Vagina (tissue), 2 donors: ENCODE measurements around the gene NCK1. TPM values are rescaled to one million over a fixed set of nuclear protein-coding genes. Genes with fewer than 3 reads are reported as not detected.

Source experiments
- DNase-seq, 2 donors: peaks; one replicate each; pipeline ENCODE4 v3.0.0-alpha.2; 2017; ENCODE audit errors: extremely low spot score in 2 of 2
- H3K27ac ChIP-seq: fragments of 200-600 bp; sonication (generic); one replicate; pipeline ENCODE4 v1.5.1; 2019
- H3K27me3 ChIP-seq: fragments of 200-600 bp; sonication (generic); one replicate; pipeline ENCODE4 v1.5.1; 2019
- H3K36me3 ChIP-seq, 2 donors: fragments of 200-600 bp; sonication (generic); one replicate each; pipeline ENCODE4 v1.5.1; 2017 to 2019
- H3K4me1 ChIP-seq: fragments of 200-600 bp; sonication (generic); one replicate; pipeline ENCODE4 v1.5.1; 2019
- H3K4me3 ChIP-seq, 2 donors: fragments of 200-600 bp; sonication (generic); 1 replicate in 1 of 2; 2 replicates in 1 of 2; pipeline ENCODE4 v1.5.1; 2016 to 2019
- H3K9me3 ChIP-seq: fragments of 200-600 bp; sonication (generic); one replicate; pipeline ENCODE4 v1.5.1; 2019
- CTCF ChIP-seq, 3 experiments: fragments of 450-650 bp in 2 of 3; fragments of 200-600 bp in 1 of 3; sonication (generic) in 1 of 3; IDR thresholded peaks; one replicate each; pipeline ENCODE4 v1.5.1; 2017 to 2019; ENCODE audit warnings: antibody characterized with exemption in 3 of 3, mild to moderate bottlenecking in 2 of 3, moderate library complexity in 2 of 3
- POLR2A ChIP-seq, 2 donors: fragments of 450-650 bp; IDR thresholded peaks; one replicate each; pipeline ENCODE4 v1.6.1; 2017; ENCODE audit warnings: antibody characterized with exemption in 2 of 2, mild to moderate bottlenecking in 2 of 2, moderate library complexity in 2 of 2
- POLR2AphosphoS5 ChIP-seq, 2 donors: sonication (generic); formaldehyde crosslinking; IDR thresholded peaks; one replicate each; pipeline ENCODE4 v1.9.0; 2017; ENCODE audit warnings: antibody characterized with exemption in 2 of 2, mild to moderate bottlenecking in 2 of 2, low read depth in 1 of 2; ENCODE audit not compliant: insufficient read depth in 1 of 2
- intact Hi-C: fragments of 100-400 bp; cut with DNase I; formaldehyde crosslinking; loops from one replicate; pipeline ENCODE4 v1.15.1; 2023
- total RNA-seq: library from RNA; depleted of rRNA; stranded (reverse); fragments of >200 nt; gene quantifications from one replicate; pipeline ENCODE4 v1.2.3, GENCODE V29; 2016

The NCK1 gene
- total RNA-seq, 1 donor from 2014 or later, result 45.7 TPM

DNA sequence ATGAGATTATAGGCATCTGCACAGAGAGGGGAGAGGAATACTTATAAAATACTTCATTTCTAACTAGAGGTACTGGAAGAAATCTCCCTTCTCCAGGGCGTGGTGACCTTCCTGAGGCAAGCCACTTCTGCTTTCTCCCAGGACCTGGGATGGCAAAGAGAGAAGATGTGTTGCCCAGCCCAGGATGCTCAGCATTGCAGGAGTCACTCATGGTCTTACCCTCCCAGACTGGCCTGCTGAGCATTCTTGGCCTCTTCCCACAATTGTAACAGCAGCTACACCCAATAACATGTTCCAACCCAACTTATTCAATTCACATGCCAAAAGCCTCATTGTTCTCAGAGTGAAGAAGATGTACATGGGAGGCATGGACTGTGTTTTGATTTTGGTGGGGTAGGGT is 133.6 kb downstream of the NCK1 start:
- Histone ChIP-seq H3K4me1 (peaks cover 36% of the 10 kb centered on the region), H3K27ac (peak overlapping the region; percentile 92), H3K36me3 (no peaks in the 10 kb centered on the region), H3K9me3 (no peaks in the 10 kb centered on the region), H3K4me3 (no peak overlapping the region), H3K27me3 (no peaks in the 10 kb centered on the region)
- no peak for DNase-seq
- intact Hi-C loops, result no loop called here
- TF ChIP-seq POLR2AphosphoS5 (IDR thresholded peaks at IDR 0.05; ENCODE audit: insufficient read depth in 1 of 2, low read depth in 1 of 2), result no peak
- TF ChIP-seq CTCF (IDR thresholded peaks at IDR 0.05), result no peak
- TF ChIP-seq POLR2A (IDR thresholded peaks at IDR 0.05), result no peak

Other genes with a start within 250 kb of the NCK1 start
- gene STAG1, start 109.8 kb upstream of the NCK1 start, total RNA-seq, result 44.7 TPM
- 9.3 TPM for gene SLC35G2, start 43.1 kb upstream of the NCK1 start, total RNA-seq
- gene IL20RB, start 95.8 kb downstream of the NCK1 start, total RNA-seq, result 67.3 TPM